ENCODE measurements around the gene OR10H4. TPM values are rescaled to one million over a fixed set of nuclear protein-coding genes. Genes with fewer than 3 reads are reported as not detected.

OR10H4 gene
- total and polyA plus RNA-seq, 2 of the 13 experiments (the other 11 are each of a cell fraction or from before 2014, with no cell fraction given) = not detected

DNA sequence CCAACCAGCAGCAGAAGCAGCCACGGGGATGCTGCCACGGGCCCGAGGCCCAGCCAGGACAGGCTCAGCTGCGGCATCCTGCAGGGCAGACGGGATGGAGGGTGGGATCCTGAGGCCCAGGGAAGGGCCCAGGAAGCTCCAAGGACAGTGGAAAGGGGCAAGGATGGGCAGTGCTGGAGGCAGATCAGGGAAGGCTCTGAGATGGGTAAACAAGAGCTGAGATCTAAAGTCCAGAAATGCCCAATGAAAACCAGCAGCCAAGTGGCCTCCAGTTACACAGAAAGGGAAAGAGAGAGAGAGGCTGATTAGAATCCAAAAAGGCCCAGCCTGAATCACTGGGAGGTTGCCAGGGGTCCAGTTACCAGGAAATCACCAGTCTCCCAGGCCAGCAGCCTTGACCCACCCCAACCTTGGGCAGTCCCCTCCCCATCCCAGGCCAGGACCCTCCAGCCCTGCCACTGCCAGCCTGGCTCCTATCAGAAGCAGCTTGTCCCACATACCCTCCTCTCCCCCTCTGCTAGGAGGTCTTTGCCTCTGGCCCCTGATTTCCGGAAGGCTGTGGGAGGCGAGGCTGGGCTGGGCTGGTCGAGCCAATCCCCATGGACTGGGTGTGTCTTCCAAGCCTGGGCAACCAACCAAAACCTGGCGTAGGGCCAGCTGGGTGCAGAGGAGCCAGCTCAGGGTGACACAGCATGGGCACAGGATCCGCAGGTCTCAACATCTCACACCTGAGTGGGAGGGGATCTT is 14.3 kb upstream of the OR10H4 start, which contains the start of gene CYP4F11 (continued):
- TF ChIP-seq, protein P1, sequence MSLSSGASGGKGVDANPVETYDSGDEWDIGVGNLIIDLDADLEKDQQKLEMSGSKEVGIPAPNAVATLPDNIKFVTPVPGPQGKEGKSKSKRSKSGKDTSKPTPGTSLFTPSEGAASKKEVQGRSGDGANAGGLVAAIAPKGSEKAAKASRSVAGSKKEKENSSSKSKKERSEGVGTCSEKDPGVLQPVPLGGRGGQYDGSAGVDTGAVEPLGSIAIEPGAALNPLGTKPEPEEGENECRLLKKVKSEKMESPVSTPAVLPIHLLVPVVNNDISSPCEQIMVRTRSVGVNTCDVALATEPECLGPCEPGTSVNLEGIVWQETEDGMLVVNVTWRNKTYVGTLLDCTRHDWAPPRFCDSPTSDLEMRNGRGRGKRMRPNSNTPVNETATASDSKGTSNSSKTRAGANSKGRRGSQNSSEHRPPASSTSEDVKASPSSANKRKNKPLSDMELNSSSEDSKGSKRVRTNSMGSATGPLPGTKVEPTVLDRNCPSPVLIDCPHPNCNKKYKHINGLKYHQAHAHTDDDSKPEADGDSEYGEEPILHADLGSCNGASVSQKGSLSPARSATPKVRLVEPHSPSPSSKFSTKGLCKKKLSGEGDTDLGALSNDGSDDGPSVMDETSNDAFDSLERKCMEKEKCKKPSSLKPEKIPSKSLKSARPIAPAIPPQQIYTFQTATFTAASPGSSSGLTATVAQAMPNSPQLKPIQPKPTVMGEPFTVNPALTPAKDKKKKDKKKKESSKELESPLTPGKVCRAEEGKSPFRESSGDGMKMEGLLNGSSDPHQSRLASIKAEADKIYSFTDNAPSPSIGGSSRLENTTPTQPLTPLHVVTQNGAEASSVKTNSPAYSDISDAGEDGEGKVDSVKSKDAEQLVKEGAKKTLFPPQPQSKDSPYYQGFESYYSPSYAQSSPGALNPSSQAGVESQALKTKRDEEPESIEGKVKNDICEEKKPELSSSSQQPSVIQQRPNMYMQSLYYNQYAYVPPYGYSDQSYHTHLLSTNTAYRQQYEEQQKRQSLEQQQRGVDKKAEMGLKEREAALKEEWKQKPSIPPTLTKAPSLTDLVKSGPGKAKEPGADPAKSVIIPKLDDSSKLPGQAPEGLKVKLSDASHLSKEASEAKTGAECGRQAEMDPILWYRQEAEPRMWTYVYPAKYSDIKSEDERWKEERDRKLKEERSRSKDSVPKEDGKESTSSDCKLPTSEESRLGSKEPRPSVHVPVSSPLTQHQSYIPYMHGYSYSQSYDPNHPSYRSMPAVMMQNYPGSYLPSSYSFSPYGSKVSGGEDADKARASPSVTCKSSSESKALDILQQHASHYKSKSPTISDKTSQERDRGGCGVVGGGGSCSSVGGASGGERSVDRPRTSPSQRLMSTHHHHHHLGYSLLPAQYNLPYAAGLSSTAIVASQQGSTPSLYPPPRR (CRISPR knock-in tag; IDR thresholded peaks at IDR 0.05; ENCODE audit: borderline replicate concordance) = no peak
- TF ChIP-seq FOXK1 (CRISPR knock-in tag; IDR thresholded peaks at IDR 0.05; ENCODE audit: borderline replicate concordance, low read depth) (no peak), IRF2 (CRISPR knock-in tag; IDR thresholded peaks at IDR 0.05) (no peak), NFIB (CRISPR knock-in tag; IDR thresholded peaks at IDR 0.05; ENCODE audit: borderline replicate concordance) (no peak), RFXAP (CRISPR knock-in tag; IDR thresholded peaks at IDR 0.05; ENCODE audit: borderline replicate concordance) (no peak), NONO (IDR thresholded peaks at IDR 0.05) (no peak), NONO (CRISPR knock-in tag; conservative IDR thresholded peaks at IDR 0.05) (no peak), ZNF331 (CRISPR knock-in tag; IDR thresholded peaks at IDR 0.05) (peak; percentile 26; the same call in 1 of the 2 replicates), ZMAT3 (CRISPR knock-in tag; conservative IDR thresholded peaks at IDR 0.05) (no peak), CBX1 (IDR thresholded peaks at IDR 0.05; ENCODE audit: low read depth) (no peak), NR2C2 (CRISPR knock-in tag; IDR thresholded peaks at IDR 0.05; ENCODE audit: borderline replicate concordance) (no peak), NCOR1 (IDR thresholded peaks at IDR 0.05; ENCODE audit: borderline replicate concordance, low read length) (peak; percentile 33; the same call in 1 of the 2 replicates), YEATS2 (CRISPR knock-in tag; IDR thresholded peaks at IDR 0.05; ENCODE audit: borderline replicate concordance) (no peak; the same call in 1 of the 2 replicates), ATF1 (CRISPR knock-in tag; IDR thresholded peaks at IDR 0.05) (no peak), TBL1XR1 (IDR thresholded peaks at IDR 0.05; ENCODE audit: borderline replicate concordance, low read length, partially characterized antibody) (no peak), ZFP62 (CRISPR knock-in tag; IDR thresholded peaks at IDR 0.05) (no peak)
- TF ChIP-seq, protein P2, sequence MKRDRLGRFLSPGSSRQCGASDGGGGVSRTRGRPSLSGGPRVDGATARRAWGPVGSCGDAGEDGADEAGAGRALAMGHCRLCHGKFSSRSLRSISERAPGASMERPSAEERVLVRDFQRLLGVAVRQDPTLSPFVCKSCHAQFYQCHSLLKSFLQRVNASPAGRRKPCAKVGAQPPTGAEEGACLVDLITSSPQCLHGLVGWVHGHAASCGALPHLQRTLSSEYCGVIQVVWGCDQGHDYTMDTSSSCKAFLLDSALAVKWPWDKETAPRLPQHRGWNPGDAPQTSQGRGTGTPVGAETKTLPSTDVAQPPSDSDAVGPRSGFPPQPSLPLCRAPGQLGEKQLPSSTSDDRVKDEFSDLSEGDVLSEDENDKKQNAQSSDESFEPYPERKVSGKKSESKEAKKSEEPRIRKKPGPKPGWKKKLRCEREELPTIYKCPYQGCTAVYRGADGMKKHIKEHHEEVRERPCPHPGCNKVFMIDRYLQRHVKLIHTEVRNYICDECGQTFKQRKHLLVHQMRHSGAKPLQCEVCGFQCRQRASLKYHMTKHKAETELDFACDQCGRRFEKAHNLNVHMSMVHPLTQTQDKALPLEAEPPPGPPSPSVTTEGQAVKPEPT (CRISPR knock-in tag; IDR thresholded peaks at IDR 0.05; ENCODE audit: low read depth) = no peak
- TF ChIP-seq, protein P3, sequence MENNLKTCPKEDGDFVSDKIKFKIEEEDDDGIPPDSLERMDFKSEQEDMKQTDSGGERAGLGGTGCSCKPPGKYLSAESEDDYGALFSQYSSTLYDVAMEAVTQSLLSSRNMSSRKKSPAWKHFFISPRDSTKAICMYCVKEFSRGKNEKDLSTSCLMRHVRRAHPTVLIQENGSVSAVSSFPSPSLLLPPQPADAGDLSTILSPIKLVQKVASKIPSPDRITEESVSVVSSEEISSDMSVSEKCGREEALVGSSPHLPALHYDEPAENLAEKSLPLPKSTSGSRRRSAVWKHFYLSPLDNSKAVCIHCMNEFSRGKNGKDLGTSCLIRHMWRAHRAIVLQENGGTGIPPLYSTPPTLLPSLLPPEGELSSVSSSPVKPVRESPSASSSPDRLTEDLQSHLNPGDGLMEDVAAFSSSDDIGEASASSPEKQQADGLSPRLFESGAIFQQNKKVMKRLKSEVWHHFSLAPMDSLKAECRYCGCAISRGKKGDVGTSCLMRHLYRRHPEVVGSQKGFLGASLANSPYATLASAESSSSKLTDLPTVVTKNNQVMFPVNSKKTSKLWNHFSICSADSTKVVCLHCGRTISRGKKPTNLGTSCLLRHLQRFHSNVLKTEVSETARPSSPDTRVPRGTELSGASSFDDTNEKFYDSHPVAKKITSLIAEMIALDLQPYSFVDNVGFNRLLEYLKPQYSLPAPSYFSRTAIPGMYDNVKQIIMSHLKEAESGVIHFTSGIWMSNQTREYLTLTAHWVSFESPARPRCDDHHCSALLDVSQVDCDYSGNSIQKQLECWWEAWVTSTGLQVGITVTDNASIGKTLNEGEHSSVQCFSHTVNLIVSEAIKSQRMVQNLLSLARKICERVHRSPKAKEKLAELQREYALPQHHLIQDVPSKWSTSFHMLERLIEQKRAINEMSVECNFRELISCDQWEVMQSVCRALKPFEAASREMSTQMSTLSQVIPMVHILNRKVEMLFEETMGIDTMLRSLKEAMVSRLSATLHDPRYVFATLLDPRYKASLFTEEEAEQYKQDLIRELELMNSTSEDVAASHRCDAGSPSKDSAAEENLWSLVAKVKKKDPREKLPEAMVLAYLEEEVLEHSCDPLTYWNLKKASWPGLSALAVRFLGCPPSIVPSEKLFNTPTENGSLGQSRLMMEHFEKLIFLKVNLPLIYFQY (CRISPR knock-in tag; IDR thresholded peaks at IDR 0.05; ENCODE audit: borderline replicate concordance) = no peak
- TF ChIP-seq, protein P4, sequence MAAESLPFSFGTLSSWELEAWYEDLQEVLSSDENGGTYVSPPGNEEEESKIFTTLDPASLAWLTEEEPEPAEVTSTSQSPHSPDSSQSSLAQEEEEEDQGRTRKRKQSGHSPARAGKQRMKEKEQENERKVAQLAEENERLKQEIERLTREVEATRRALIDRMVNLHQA (CRISPR knock-in tag; IDR thresholded peaks at IDR 0.05) = no peak

All from HepG2 (cell line).